Measurements from ENCODE around the gene CDH23.

CDH23 gene

GRCh38 chr10:71802715-71803488, 406.2 kb downstream of the CDH23 start:
- DNase-seq (ENCODE audit: extremely low read depth, insufficient read length): no peak
- TF ChIP-seq CTCF (IDR thresholded peaks at IDR 0.05; ENCODE audit: insufficient read depth, low read length, poor library complexity, severe bottlenecking): no peak

GRCh38 chr10:71804077-71804476, 407.4 kb downstream of the CDH23 start:
- TF ChIP-seq CTCF (IDR thresholded peaks at IDR 0.05; ENCODE audit: insufficient read depth, low read length, poor library complexity, severe bottlenecking): no peak
- no peak overlapping the region for H3K4me3 ChIP-seq (replicated peaks; ENCODE audit: low read depth, low read length)
- no peaks in the 10 kb centered on the region for H3K36me3 ChIP-seq (ENCODE audit: control insufficient read depth, insufficient read depth, low read length)

More at GRCh38 chr10:71802715-71803488, 406.2 kb downstream of the CDH23 start:
- Histone ChIP-seq H3K4me3 (replicated peaks; ENCODE audit: low read depth, low read length) (no peak overlapping the region), H3K36me3 (ENCODE audit: control insufficient read depth, insufficient read depth, low read length) (no peaks in the 10 kb centered on the region), H3K27me3 (replicated peaks; ENCODE audit: control insufficient read depth, insufficient read depth, low read length) (no peaks in the 10 kb centered on the region)

GRCh38 chr10:71805776-71806703, 409.3 kb downstream of the CDH23 start:
- H3K36me3 ChIP-seq (ENCODE audit: control insufficient read depth, insufficient read depth, low read length): no peaks in the 10 kb centered on the region
- TF ChIP-seq CTCF (IDR thresholded peaks at IDR 0.05; ENCODE audit: insufficient read depth, low read length, poor library complexity, severe bottlenecking): no peak
- no peaks in the 10 kb centered on the region for H3K27me3 ChIP-seq (replicated peaks; ENCODE audit: control insufficient read depth, insufficient read depth, low read length)
- H3K4me3 ChIP-seq (replicated peaks; ENCODE audit: low read depth, low read length): no peak overlapping the region
- no peak for DNase-seq (ENCODE audit: extremely low read depth, insufficient read length)

More at GRCh38 chr10:71804077-71804476, 407.4 kb downstream of the CDH23 start:
- H3K27me3 ChIP-seq (replicated peaks; ENCODE audit: control insufficient read depth, insufficient read depth, low read length): no peaks in the 10 kb centered on the region
- no peak for DNase-seq (ENCODE audit: extremely low read depth, insufficient read length)

- H3K27me3 ChIP-seq (replicated peaks; ENCODE audit: control insufficient read depth, insufficient read depth, low read length): no peaks in the 10 kb centered on the region
- H3K36me3 ChIP-seq (ENCODE audit: control insufficient read depth, insufficient read depth, low read length): no peaks in the 10 kb centered on the region
- no peak for DNase-seq (ENCODE audit: extremely low read depth, insufficient read length)
- H3K4me3 ChIP-seq (replicated peaks; ENCODE audit: low read depth, low read length): no peak overlapping the region
- TF ChIP-seq CTCF (IDR thresholded peaks at IDR 0.05; ENCODE audit: insufficient read depth, low read length, poor library complexity, severe bottlenecking): no peak
Observed at GRCh38 chr10:71806704-71807556, 410.2 kb downstream of the CDH23 start.
